Epithelial cell of proximal tubule (primary cell): ENCODE results near the gene SYT1. TPM values are rescaled to one million over a fixed set of nuclear protein-coding genes. Genes with fewer than 3 reads are reported as not detected.

Experiments
- DNase-seq: peaks from one replicate; pipeline ENCODE4 v3.0.0-alpha.2; 2011; ENCODE audit warnings: low read depth
- H3K4me3 ChIP-seq: 2 replicates; pipeline ENCODE4 v1.5.1; 2011; ENCODE audit warnings: low read depth, mild to moderate bottlenecking, low read length
- total RNA-seq: library from RNA; depleted of rRNA; stranded (reverse); fragments of >200 nt; gene quantifications from 2 replicates; pipeline ENCODE4 v1.2.3, GENCODE V29; 2015
- TF ChIP-seq, protein P1 (sequence below): conservative IDR thresholded peaks from 2 replicates; pipeline ENCODE4 v1.5.1; 2012; ENCODE audit warnings: low read depth, mild to moderate bottlenecking, low read length

SYT1 gene
- total RNA-seq, 1 donor from 2014 or later = 2.0 TPM

DNA sequence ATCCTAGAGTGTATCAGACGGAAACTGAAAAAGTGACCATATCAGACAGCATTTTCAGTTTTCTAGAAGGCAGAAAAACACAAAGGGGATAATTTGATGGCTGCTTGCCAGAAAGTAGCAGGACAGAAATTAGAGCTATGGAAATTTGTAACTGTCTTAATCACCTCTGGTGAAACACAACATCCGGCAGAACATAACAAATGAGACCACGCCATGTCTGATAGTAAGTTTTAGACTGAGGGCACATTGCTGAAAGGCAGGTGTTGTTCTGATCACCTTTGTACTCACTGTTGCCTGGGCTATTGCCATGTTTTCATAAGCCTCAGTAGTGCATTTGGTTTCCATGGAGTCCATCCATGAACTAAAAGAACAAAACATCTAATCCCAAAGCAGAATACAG lies 535.9 kb downstream of the SYT1 start:
- H3K4me3 ChIP-seq = no peak overlapping the region
- TF ChIP-seq, protein P1, sequence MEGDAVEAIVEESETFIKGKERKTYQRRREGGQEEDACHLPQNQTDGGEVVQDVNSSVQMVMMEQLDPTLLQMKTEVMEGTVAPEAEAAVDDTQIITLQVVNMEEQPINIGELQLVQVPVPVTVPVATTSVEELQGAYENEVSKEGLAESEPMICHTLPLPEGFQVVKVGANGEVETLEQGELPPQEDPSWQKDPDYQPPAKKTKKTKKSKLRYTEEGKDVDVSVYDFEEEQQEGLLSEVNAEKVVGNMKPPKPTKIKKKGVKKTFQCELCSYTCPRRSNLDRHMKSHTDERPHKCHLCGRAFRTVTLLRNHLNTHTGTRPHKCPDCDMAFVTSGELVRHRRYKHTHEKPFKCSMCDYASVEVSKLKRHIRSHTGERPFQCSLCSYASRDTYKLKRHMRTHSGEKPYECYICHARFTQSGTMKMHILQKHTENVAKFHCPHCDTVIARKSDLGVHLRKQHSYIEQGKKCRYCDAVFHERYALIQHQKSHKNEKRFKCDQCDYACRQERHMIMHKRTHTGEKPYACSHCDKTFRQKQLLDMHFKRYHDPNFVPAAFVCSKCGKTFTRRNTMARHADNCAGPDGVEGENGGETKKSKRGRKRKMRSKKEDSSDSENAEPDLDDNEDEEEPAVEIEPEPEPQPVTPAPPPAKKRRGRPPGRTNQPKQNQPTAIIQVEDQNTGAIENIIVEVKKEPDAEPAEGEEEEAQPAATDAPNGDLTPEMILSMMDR = no peak
- no peak for DNase-seq

DNA sequence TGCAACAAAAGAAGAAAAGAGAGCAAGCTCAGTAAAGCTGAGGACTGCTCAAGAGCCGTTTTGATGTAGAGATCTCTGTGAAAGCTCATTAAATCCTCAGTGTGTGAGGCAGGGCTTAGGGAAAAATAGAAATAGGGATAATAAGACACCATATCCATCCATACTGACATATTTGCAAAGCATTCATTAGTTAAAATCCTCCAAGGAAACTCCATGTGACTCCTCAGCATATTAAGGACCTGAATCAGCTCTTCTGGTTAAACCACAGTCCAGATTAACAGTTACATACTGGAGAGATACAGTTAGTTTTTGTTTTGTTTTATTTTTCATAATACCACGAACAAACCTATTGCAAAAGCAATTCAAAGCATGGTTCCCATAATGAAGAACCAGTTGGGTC lies 538.0 kb downstream of the SYT1 start:
- TF ChIP-seq, protein P1 = no peak
- no peak for DNase-seq
- no peak overlapping the region for H3K4me3 ChIP-seq

DNA sequence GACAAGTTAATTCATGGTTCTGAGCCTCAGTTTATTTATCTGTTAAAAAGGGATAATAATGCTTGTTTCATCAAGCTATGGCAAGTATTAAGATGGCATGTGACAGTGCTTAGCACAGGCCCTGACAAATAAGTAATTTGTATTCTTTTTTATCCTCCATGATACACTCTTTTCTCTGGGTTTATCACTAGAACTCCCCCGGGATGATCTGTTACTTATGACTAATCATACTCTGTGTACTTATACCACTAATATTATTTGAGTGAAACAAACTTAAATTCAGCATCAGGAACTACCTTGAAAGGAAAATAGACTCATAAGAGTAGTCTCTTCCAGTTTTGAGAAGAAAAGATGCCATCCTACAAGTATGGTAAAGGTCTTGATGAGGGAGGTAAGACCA lies 542.4 kb downstream of the SYT1 start:
- TF ChIP-seq, protein P1 = no peak
- DNase-seq = no peak
- H3K4me3 ChIP-seq = no peak overlapping the region

DNA sequence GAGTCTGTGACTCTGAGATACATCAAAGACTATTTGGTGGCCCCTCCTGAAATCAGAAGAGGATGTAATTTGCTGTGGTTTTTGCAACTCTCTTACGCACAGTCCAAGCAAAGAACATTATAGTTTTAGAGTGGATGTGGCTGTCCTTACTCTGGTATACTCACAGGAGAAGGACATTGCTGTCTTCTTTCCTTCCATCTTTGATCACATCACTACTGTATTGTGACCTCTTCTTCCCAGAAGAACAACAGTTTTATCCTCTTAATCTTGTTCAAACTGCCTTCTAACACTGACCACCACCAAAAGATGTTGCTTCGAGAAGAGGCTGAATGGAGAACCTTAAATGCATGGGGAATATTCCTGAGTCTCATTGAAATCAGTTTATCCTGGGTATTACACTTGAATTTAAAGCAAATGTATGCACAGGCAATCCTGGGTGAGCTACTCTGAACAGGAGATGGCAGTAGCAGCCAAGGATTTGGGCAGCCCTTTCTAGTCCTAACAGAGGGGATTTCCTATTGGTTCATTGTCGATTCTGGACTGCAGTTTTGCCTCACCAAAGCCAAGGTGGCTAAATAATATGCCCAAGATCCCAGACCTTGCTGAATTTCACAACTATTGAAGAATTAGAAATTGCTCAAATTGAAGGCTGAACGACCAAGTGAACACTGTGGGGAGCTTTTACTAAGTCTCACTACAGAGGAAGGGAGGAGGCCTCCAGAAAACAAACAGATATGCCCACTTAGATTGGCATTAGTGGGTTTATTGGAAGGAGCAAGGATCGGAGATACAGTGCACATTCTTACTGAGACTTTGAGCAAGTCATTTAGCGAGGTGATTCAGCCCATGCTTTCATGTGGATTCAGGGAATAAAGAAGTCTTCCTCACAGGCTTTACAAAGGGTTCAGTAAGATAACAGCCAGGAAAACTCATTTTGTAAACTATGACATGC lies 543.4 kb downstream of the SYT1 start:
- H3K4me3 ChIP-seq = no peak overlapping the region
- TF ChIP-seq, protein P1 = peak; percentile 90
- no peak for DNase-seq

DNA sequence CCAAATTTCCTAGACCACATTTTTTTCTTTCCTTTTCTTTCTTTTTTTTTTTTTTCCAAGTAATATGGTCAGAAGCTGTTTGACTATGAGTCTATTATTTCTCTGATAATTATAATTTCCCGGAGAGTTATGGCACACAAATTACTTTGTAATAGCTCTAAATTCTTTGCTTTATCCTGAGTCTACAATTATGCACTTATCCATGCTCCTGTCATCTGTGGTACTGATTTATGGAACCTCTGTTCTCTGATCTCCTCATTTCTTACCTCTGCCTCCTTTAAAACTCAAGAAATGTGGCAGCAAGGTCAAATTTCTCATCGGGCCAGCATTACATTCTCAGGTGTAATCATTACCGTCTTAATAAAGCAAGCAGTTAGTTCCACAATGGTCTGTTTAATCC lies 544.1 kb downstream of the SYT1 start:
- H3K4me3 ChIP-seq = no peak overlapping the region
- TF ChIP-seq, protein P1 = no peak
- DNase-seq = no peak

DNA sequence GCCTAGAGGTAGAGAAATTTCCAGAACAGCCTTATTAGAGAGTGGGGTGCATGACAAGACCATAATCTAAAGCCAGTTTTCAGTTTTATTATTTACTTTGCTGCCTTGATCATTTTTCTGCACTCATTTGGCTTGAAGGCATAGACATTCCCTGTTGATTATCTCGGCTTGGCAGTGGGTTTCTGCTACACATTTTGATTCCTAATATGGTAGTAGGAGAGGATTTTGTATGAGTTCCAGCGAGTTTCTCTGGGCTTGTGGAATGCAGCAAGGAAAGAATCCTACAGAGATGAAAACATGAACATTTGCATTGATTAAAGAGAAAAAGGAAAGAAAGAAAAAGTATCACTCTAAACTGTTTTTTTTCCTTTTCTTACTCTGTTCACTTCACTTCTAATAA lies 545.0 kb downstream of the SYT1 start:
- no peak for DNase-seq
- TF ChIP-seq, protein P1 = no peak
- no peak overlapping the region for H3K4me3 ChIP-seq

DNA sequence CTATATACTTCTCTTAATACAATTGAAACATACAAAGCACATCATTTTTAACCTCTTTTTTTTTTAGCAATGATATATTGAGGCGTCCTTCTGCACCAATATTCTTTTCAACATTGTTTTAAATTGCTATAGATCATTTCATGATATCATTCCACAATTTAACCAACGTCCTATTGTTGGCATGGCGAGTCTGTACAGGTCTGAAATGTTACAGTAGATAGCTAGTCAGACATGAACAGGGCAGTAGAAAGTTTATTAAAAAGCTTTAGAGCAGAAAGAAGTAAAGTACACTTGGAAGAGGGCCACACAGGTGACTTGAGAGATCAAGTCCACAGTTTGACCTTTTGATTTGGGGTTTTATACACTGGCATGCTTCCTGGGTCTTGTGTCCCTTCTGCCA lies 547.2 kb downstream of the SYT1 start:
- DNase-seq = no peak
- TF ChIP-seq, protein P1 = no peak
- no peak overlapping the region for H3K4me3 ChIP-seq
